GM12801 (cell line): ENCODE measurements around the gene WFDC12.

Experiments used
- TF ChIP-seq, protein P1 (sequence below): IDR thresholded peaks from one replicate; pipeline ENCODE4 v1.5.1; 2011; ENCODE audit warnings: control low read depth; ENCODE audit not compliant: insufficient read length; ENCODE audit errors: extremely low read depth

WFDC12 gene, protein sequence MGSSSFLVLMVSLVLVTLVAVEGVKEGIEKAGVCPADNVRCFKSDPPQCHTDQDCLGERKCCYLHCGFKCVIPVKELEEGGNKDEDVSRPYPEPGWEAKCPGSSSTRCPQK

DNA sequence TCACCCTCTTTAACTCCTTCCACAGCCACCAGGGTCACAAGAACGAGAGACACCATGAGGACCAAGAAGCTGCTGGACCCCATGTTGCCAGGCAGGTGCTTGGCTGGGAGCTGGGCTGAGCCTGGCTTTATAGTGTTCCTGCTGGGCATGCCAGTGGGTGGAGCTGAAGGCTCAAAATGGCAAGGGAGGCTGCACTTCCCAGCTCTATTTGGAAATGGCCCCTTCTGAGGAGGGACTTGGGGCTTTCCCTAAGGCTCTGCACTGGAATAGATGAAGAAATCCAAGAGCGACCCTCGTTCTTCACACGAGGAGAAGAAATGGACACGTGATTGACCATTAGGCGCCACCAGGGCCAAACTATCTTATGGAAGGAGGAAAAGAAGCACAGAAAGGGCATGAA lies at the start of gene WFDC12:
WFDC12 (minus strand) TSS at position 101 of the 400 bp plus-strand sequence; CDS start at position 83, 18 bp downstream.
- TF ChIP-seq, protein P1, sequence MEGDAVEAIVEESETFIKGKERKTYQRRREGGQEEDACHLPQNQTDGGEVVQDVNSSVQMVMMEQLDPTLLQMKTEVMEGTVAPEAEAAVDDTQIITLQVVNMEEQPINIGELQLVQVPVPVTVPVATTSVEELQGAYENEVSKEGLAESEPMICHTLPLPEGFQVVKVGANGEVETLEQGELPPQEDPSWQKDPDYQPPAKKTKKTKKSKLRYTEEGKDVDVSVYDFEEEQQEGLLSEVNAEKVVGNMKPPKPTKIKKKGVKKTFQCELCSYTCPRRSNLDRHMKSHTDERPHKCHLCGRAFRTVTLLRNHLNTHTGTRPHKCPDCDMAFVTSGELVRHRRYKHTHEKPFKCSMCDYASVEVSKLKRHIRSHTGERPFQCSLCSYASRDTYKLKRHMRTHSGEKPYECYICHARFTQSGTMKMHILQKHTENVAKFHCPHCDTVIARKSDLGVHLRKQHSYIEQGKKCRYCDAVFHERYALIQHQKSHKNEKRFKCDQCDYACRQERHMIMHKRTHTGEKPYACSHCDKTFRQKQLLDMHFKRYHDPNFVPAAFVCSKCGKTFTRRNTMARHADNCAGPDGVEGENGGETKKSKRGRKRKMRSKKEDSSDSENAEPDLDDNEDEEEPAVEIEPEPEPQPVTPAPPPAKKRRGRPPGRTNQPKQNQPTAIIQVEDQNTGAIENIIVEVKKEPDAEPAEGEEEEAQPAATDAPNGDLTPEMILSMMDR, result no peak

DNA sequence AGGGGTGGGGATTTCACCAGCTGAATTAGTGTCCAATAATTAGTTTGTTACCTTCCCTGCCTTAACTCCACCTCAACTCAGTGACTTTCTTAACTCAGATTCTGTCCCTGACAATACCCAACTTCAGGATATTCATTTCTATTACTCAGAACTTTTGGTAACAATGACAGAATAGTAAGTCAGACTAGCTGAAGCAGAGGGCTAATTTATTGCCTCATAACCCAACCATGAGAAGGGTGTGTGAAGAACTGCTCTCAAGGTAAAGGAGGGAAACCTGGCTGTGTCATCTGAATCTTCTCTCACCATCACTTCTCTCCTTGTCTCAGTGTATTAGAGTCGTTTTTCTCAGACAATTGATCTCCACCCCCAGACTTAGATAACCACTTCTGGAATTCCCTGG lies 49.3 kb upstream of the WFDC12 start:
- TF ChIP-seq, protein P1, result no peak

DNA sequence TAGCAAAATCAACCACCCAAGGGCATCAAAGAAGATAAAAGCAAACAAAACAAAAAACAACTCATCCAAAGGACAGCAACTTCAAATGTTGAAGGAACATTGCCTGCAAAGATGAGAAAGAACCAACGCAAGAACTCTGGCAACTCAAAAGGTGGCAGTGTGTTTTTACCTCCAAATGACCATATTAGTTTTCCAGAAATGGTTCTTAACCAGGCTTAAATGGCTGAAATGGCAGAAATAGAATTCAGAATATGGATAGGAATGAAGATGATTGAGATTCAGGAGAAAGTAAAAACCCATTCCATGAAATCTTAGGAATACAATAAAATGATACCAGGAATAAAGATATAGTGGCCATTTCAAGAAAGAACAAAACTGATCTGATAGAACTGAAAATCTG lies 40.6 kb upstream of the WFDC12 start:
- TF ChIP-seq, protein P1, result no peak

DNA sequence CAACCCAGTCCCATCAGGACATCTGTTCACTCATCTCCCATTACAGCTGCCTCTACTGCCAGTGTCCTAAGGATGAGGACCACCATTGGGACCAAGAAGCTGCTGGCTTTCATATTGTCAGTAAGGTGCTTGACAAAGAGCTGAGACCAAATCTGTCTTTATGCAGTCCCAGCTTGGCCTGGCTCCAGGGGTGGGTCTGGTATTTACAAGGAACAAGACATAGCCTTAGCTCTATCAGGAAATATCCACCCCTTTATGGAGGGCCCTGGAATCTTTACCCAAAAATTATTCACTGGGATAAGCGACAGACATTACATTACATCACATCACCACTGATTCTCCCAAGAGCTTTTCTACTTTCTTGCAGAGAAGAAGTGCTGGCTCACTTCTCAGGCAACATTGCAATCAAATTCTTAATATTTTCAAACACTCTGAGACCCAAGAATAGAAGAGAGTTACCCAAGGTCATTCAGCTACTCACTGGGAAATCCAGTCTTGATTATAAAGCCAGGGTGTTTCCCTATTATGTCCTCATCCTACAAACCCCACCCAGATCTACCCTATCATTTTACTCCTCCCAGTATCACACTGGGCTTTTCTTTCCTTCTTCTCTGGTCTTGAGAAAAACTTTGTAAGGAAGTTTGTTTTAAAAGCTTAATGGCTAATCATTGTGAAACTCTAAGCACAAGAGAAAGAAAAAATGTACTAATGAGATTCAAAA lies 39.0 kb upstream of the WFDC12 start:
- TF ChIP-seq, protein P1, result no peak

DNA sequence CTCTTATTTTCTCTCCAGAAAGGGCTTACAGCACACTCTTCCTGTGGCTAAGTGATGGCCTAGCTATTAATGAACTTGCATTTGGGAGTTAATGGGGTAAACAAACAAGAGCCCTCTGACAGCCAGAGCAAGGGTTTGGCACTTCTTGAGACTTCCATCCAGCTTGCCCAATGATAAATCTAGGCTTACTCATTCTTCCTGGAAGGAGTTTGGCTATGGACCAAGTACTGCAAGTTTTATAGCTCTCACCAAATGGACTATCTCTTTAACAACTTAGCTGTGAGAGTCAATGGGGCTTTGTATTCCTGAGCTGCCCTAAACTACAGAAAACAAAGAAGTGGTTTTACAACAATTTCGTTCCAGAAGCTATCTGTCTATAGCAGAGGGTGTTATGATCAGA lies 33.7 kb upstream of the WFDC12 start:
- TF ChIP-seq, protein P1, result no peak

DNA sequence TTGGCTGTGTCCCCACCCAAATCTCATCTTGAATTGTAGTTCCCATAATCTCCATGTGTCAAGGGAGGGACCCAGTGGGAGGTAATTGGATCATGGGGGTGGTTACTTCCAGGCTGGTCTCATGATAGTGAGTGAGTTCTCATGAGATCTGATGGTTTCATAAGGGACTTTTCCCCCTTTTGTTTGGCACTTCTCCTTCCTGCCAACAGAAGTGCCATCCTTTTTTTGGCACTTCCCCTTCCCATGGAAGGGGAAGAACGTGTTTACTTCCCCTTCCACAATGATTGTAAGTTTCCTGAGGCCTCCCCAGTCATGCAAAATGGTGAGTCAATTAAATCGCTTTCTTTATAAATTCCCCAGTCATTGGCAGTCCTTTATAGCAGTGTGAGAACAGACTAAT lies 32.4 kb upstream of the WFDC12 start:
- TF ChIP-seq, protein P1, result no peak

DNA sequence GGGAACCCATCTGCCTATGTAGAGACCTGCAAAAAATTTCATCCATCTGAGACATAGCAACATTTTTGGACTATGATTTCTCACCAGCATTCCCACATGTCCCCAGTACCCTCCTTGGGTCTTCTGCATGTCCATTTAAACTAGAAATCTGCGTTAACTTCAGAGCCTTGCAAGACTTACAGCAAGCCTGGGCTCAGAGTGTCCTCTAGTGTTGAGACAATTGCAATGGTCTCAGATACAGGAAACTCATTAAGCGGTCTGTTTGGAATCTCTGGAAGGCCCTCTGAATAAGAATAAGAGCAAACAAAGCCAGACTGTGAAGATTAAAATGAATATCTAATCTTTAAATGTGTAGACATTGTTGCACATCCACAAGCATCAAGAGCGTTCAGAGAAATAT lies 29.9 kb upstream of the WFDC12 start:
- TF ChIP-seq, protein P1, result no peak
